RWPE2 (cell line): ENCODE results near the gene TACC2.

ENCODE experiments used
- ATAC-seq: fragments of 200-7000 bp; cut with Tn5 transposase; 3 replicates; pipeline ENCODE4 v1.9.1; 2021; ENCODE audit warnings: low read depth
- DNase-seq: peaks from one replicate; pipeline ENCODE4 v3.0.0-alpha.2; 2020; ENCODE audit warnings: low spot score
- H3K27ac ChIP-seq: fragments of 450-650 bp; 2 replicates; pipeline ENCODE4 v1.5.1; 2017; ENCODE audit warnings: mild to moderate bottlenecking; ENCODE audit not compliant: poor library complexity, severe bottlenecking
- H3K27me3 ChIP-seq: fragments of 250-450 bp; sonication (Bioruptor Pico); 2 replicates; pipeline ENCODE4 v1.5.1; 2021; ENCODE audit warnings: mild to moderate bottlenecking, moderate library complexity; ENCODE audit not compliant: insufficient read depth, poor library complexity, severe bottlenecking
- H3K36me3 ChIP-seq: fragments of 250-450 bp; sonication (Bioruptor Pico); 2 replicates; pipeline ENCODE4 v1.5.1; 2020; ENCODE audit warnings: low read depth, mild to moderate bottlenecking, moderate library complexity
- H3K4me1 ChIP-seq: fragments of 250-450 bp; sonication (Bioruptor Pico); 2 replicates; pipeline ENCODE4 v1.5.1; 2021; ENCODE audit warnings: mild to moderate bottlenecking, moderate library complexity; ENCODE audit not compliant: insufficient read depth, poor library complexity, severe bottlenecking
- H3K4me3 ChIP-seq: fragments of 250-450 bp; sonication (Bioruptor Pico); 2 replicates; pipeline ENCODE4 v1.5.1; 2021; ENCODE audit warnings: mild to moderate bottlenecking, moderate library complexity; ENCODE audit not compliant: severe bottlenecking
- H3K9me3 ChIP-seq: fragments of 250-450 bp; sonication (Bioruptor Pico); 2 replicates; pipeline ENCODE4 v1.5.1; 2021; ENCODE audit warnings: mild to moderate bottlenecking, moderate library complexity; ENCODE audit not compliant: severe bottlenecking
- CTCF ChIP-seq: fragments of 450-650 bp; IDR thresholded peaks from one replicate; pipeline ENCODE4 v1.5.1; 2017; ENCODE audit warnings: mild to moderate bottlenecking, moderate library complexity; ENCODE audit not compliant: poor library complexity, severe bottlenecking

The TACC2 gene

DNA sequence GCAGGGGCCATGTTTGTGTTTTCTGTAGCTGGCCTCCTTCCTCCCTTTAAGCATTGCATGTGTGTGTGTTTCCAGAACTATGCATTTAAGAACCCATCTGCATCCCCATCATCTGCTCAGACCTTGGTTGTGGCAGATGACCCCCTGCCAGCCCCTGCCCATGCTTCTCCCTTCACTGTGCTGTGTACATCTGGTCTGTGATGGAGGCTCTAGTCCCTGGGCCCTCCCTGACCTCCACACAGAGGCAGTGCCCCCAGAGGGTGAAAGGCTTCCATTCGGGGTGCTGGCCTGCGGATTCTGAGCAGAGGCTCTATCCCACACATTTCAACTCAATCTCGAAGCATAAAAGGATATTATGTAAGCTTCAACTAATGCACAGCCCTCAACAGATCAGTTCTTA is 89.4 kb downstream of the TACC2 start:
- no peaks in the 10 kb centered on the region for H3K36me3 ChIP-seq
- peaks cover 6% of the 10 kb centered on the region for H3K4me1 ChIP-seq
- H3K9me3 ChIP-seq = no peaks in the 10 kb centered on the region
- ATAC-seq (no peak), DNase-seq (no peak)
- no peak for TF ChIP-seq CTCF
- no peak overlapping the region for H3K27ac ChIP-seq
- H3K4me3 ChIP-seq = no peak overlapping the region
- H3K27me3 ChIP-seq = no peaks in the 10 kb centered on the region

- DNase-seq (no peak), ATAC-seq (no peak)
- TF ChIP-seq CTCF = no peak
- H3K27ac ChIP-seq = no peak overlapping the region
- no peak overlapping the region for H3K4me3 ChIP-seq
- no peaks in the 10 kb centered on the region for H3K27me3 ChIP-seq
- peaks cover 6% of the 10 kb centered on the region for H3K4me1 ChIP-seq
- no peaks in the 10 kb centered on the region for H3K36me3 ChIP-seq
- no peaks in the 10 kb centered on the region for H3K9me3 ChIP-seq
These were observed 90.2 kb downstream of the TACC2 start for GRCh38 chr10:122078965-122079795.

GRCh38 chr10:122082616-122083477 is 93.9 kb downstream of the TACC2 start:
- Histone ChIP-seq H3K27me3 (no peaks in the 10 kb centered on the region), H3K4me1 (peaks cover 34% of the 10 kb centered on the region), H3K27ac (no peak overlapping the region), H3K9me3 (no peaks in the 10 kb centered on the region), H3K4me3 (no peak overlapping the region), H3K36me3 (no peaks in the 10 kb centered on the region)
- TF ChIP-seq CTCF = no peak
- no peak for ATAC-seq
- DNase-seq = no peak

DNA sequence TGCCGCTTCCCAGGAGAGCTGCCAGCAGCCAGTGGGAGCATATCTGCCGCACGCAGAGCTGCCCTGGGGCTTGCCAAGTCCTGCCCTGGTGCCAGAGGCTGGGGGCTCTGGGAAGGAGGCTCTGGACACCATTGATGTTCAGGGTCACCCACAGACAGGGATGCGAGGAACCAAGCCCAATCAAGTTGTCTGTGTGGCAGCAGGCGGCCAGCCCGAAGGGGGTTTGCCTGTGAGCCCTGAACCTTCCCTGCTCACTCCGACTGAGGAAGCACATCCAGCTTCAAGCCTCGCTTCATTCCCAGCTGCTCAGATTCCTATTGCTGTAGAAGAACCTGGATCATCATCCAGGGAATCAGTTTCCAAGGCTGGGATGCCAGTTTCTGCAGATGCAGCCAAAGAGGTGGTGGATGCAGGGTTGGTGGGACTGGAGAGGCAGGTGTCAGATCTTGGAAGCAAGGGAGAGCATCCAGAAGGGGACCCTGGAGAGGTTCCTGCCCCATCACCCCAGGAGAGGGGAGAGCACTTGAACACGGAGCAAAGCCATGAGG is 94.6 kb downstream of the TACC2 start:
- no peak for ATAC-seq
- Histone ChIP-seq H3K4me1 (peaks cover 34% of the 10 kb centered on the region), H3K27ac (no peak overlapping the region), H3K36me3 (no peaks in the 10 kb centered on the region), H3K27me3 (no peaks in the 10 kb centered on the region), H3K9me3 (no peaks in the 10 kb centered on the region), H3K4me3 (no peak overlapping the region)
- no peak for DNase-seq
- no peak for TF ChIP-seq CTCF
